GM11168 (cell line): Measurements from ENCODE around the gene CORT.
"Not testable (repeated sequence)": the region's sequence is repeated elsewhere in the genome, so short reads cannot be mapped to it uniquely, and the experiment has no call there.

Source experiments
- in situ Hi-C: fragments of 300-500 bp; cut with MboI; formaldehyde crosslinking; loops from one replicate; pipeline ENCODE4 v1.12.0; 2022; ENCODE audit warnings: low sequenced_read_pairs; ENCODE audit not compliant: unreplicated experiment

The CORT gene, protein sequence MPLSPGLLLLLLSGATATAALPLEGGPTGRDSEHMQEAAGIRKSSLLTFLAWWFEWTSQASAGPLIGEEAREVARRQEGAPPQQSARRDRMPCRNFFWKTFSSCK

DNA sequence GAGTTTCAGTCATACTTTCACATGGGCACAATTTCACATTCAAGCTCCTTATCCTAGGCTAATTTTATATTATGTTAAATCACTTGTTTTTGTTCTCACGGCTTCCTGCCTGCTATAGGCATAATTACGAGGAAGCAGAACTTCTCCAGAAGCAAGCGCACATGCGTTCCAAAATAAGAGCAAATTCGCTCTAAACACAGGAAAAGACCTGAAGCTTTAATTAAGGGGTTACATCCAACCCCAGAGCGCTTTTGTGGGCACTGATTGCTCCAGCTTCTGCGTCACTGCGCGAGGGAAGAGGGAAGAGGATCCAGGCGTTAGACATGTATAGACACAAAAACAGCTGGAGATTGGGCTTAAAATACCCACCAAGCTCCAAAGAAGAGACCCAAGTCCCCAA is at the start of gene CORT:
TSS of gene CORT (plus strand) at position 281 of the 400 bp plus-strand sequence. CDS start 193 bp downstream, outside the sequence.
- in situ Hi-C loops, result no loop called here

DNA sequence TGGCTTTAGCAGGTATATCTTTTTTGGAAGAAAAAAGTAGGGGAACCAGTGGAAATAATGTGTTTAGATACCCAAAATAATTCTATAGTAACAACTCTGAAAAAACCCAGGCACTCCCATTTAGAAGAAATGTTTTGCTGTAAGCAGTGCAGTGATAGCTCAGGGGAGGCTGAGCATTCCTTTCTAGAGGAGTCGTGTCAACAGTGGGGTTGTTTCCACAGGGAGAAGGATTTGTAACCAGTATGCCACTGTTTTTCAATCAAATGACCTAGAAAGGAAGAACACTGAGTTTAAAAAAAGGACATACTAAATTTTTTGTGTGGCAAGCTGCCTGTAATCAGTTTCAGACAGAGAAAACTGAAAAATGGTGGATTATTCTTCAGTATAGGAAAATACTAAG is 48.5 kb upstream of the CORT start:
- in situ Hi-C loops, result no loop called here

DNA sequence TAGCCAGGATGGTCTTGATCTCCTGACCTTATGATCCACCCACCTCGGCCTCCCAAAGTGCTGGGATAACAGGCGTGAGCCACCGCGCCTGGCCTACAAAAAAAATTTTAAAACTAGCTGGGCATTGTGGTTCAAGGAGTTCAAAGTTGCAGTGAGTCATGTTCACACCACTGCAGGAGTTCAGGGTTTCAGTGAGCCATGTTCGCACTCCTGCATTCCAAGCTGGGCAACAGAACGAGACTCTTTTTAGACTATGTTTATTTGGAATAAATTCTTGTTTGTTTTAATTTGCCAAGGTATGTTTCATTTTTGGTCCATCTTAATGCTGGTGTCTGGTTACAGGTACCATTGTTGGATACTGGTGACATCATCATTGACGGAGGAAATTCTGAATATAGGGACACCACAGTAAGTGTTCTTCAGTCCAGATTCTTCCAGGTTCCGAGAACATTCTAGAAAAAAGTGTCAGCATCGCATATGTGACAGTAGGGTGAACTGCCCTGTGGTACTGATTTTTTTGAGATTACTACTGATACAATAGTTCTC is 47.0 kb upstream of the CORT start:
- in situ Hi-C loops, result no loop called here

DNA sequence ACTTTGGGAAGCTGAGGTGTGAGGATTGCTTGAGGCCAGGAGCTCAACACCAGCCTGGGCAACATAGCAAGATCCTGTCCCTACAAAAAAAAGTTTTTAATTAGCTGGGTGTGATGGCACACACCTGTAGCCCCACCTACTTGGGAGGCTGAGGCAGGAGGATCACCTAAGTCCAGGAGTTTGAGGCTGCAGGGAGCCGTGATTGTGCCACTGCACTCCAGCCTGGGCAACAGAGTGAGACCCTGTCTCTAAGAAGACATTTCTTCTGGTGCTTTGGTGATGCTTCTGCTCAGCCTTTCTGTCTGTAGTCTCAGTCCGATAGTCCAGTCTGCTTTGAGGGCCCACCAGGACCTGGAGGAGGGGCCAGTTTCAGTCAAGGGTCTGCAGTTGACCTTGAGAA is 42.6 kb upstream of the CORT start:
- in situ Hi-C loops, result no loop called here

DNA sequence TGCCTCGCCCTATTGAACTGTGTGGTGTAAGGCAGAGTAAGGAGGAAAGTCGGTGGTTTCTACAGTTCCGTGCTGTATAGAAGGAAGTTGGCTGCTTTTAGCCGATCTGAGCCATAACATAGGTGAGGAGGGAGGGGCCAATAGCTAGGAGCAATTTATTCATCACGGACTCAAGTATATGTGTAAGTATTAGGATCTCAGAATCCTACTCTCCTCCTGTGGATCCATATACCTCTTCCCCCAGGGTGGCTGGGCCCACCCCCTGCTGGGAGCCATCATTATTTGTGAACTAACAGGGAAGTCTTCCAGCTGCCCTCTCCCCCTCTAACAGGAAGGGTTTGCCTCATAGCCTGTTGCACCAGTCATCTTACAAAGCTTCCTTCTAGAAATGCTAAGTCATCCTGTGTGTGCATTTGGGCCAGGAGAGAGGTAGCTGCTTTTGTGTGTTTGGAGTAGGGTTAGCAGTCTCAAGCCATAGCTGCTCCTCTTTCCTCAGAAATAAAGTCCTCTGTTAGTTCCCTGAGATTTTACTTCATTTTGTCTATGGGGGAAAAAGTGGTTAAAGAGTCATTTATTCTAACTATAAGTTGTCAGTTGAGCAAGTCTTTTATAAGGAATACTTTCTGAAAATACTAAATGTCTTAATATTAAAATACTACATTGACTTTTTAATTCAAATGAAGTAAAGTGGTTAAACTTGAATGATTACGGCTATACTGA is 34.5 kb upstream of the CORT start:
- in situ Hi-C loops, result no loop called here

DNA sequence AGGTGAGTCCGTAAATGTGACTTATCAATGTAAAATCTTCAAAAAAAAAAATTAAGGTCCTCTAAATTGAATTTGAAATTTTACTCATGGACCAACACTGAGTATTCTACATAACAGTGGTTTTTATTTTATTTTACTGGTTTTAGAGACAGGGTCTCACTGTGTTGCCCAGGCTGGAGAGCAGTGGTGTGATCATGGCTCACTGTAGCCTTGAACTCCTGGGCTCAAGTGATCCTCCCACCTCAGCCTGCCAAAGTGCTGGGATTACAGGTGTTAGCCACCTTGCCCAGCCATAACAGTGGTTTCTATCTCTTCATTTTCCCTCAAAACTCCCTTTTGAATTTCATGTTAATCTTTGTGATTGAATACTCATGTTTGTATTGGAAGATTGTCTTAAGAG is 33.9 kb upstream of the CORT start:
- in situ Hi-C loops, result not testable (repeated sequence)

DNA sequence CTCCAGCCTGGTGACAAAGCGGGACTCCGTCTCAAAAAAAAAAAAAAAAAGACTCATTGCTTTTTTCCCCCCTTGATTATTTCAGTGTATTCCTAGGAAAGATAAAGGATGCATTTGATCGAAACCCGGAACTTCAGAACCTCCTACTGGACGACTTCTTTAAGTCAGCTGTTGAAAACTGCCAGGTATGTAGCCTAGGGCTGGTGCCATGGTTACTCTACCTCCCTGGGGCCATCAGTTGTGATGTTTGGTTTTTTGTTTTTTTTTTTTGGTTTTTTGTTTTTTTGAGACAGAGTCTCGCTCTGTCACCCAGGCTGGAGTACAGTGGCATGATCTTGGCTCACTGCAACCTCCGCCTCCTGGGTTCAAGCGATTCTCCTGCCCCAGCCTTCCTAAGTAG is 31.1 kb upstream of the CORT start:
- in situ Hi-C loops, result not testable (repeated sequence)

DNA sequence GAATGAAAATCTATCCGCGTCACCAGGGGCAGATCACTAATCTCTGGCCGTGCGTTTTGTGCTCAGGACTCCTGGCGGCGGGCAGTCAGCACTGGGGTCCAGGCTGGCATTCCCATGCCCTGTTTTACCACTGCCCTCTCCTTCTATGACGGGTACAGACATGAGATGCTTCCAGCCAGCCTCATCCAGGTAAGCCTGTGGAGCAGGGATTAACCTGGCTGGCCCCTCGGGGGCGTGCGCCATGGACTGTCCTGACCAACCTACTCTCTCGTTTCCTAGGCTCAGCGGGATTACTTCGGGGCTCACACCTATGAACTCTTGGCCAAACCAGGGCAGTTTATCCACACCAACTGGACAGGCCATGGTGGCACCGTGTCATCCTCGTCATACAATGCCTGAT is 30.5 kb upstream of the CORT start:
- in situ Hi-C loops, result no loop called here

DNA sequence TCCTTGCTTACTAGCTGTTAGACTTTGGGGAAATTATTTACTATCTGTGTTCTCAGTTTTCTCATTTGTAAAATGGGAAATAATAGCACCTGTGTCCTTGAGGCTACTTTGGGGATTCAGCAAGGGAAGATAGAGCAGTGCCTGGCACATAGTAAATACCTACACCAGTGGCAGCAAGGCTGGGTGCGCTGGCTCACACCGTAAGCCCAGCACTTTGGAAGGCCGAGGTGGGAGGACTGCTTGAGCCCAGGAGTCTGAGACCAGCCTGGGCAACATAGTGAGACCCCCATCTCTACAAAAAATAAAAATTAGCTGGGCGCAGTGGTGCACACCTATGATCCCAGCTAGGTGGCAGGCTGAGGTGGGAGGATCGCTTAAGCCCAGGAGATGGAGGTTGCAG is 28.2 kb upstream of the CORT start:
- in situ Hi-C loops, result no loop called here

DNA sequence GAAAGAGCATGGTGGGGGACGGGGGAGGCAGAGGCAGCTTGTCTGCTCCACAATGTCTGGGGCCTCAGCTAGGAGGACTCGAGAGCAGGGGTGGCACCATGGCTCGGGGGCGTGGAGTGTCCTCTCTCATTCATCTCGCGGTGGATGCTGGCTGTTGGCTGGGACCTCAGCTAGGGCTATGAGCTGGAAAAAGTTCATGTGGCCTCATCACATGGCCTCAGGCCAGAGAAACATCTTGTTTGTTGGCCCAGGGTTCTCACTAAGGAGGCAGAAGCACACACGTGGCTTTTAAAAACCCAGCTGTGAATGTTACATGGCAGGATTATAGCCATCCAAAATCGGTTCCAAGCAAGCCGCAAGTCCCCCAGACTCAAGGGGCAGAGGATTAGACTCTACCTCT is 25.8 kb upstream of the CORT start:
- in situ Hi-C loops, result no loop called here

DNA sequence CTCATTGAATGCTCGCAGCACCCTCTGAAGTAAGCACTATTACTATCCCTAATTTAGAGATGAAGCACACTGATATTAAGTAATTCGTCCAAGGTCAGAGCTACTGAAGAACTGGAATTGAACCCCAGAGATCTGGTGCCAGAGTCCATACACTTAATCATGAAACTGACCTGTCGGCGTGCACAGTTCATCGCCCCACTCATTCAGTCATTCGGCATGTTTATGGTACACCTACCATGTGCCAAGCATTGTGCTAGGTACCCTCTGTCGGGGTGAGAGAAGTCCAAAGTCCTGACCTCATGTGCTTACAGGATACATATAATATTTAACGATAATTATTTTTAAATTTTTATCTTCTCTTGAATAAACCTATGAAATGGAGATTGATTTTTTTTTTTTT is 25.2 kb upstream of the CORT start:
- in situ Hi-C loops, result no loop called here

DNA sequence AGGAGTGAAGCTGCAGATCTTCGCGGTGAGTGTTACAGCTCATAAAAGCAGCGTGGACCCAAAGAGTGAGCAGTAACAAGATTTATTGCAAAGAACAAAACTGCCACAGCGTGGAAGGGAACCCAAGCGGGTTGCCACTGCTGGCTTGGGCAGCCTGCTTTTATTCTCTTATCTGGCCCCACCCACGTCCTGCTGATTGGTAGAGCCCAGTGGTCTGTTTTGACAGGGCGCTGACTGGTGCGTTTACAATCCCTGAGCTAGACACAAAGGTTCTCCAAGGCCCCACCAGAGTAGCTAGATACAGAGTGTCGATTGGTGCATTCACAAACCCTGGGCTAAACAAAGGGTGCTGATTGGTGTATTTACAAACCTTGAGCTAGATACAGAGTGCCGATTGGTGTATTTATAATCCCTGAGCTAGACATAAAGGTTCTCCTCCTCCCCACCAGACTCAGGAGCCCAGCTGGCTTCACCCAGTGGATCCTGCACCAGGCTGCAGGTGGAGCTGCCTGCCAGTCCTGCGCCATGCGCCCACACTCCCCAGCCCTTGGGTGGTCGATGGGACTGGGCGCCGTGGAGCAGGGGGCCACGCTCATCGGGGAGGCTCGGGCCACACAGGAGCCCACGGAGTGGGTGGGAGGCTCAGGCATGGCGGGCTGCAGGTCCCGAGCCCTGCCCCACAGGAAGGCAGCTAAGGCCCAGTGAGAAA is 23.9 kb upstream of the CORT start:
- in situ Hi-C loops, result not testable (repeated sequence)

DNA sequence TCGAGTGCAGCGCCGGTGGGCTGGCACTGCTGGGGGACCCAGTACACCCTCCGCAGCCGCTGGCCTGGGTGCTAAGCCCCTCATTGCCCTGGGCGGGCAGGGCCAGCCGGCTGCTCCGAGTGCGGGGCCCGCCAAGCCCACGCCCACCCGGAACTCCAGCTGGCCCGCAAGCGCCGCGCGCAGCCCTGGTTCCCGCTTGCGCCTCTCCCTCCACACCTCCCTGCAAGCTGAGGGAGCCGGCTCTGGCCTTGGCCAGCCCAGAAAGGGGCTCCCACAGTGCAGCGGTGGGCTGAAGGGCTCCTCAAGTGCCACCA is 23.3 kb upstream of the CORT start:
- in situ Hi-C loops, result not testable (repeated sequence)

DNA sequence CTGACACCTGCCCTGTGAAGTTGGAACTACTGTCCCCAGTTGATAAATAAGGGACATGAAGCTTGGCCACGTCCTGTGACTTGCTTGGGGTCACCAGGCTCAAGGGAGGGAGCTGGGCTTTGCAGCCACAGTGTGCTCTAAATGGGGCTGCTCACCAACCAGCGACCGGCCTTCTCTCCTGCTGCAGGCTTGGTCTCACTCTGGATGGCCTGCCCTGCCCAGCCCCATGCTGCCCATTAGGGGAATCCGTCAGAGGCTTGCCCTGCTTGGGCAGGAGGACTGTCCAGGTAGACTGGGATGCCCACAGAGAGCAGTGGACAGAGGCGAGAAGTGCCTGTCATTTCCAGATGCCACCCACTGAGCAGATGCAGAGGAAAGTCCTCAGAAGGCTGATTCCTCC is 20.8 kb upstream of the CORT start:
- in situ Hi-C loops, result no loop called here

DNA sequence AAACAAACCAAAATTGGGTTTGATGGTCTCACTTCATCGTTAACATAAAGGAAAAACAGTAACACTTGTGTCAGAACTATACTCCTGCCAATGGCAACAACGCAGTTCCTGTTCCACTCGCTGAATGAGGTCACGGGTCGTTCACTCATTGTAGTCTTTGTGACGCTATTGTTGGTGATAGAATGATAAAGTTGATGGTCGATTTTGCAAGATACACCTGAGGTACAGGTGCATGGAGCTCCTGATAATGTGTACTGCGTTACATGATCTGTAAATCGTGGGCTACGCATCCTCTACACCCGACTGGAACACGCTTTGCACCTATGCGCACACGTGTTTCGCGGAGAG is 20.0 kb upstream of the CORT start:
- in situ Hi-C loops, result loop anchor here (5.0 kb wide), 1 partner anchor 62 kb away; no protein-coding TSS in a partner anchor

DNA sequence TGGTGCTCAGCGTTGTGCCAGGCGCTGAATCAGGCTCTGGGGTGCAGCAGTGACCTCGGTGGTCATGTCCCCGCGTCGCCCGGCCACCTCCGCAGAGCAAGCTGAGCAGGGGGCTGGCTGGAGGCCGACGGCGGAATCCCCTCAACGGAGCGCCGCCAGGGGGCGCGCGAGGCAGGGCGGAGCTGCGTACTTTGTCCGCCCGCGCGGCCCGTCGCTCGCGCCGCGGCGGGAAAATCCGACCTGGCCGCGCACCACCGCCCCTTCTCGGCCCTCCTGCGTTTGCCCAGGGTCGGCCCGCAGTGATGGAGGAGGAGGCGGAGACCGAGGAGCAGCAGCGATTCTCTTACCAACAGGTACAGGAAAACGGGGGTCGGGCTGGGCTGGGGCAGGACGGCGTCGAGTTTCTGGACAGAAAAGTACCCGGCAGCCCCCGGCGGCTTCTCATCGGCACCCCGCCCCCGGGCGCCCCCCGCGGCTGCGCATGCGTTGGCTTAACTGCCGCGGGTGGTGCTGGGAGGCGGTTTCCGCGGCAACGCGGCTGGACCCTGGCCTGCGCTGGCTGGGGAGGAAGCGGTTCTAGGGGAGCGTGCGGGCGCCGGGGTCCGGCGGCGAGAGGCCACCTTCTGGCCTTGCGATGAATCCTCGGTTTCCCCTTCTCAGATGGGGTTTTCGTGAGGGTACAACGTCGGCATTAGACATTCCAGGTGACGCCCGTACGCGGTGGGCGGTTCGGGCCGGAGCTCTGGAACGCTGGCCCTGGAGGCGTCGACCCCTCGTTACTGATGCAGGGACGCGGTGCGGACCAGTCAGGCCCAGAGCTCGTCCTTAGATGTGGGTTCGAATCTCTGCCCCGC is 19.4 kb upstream of the CORT start, which contains the start of gene CENPS:
TSS of gene CENPS (plus strand) at position 218 of the 854 bp plus-strand sequence. CDS start at position 303, 85 bp downstream.
- in situ Hi-C loops, result loop anchor here (5.0 kb wide), 1 partner anchor 62 kb away; no protein-coding TSS in a partner anchor

DNA sequence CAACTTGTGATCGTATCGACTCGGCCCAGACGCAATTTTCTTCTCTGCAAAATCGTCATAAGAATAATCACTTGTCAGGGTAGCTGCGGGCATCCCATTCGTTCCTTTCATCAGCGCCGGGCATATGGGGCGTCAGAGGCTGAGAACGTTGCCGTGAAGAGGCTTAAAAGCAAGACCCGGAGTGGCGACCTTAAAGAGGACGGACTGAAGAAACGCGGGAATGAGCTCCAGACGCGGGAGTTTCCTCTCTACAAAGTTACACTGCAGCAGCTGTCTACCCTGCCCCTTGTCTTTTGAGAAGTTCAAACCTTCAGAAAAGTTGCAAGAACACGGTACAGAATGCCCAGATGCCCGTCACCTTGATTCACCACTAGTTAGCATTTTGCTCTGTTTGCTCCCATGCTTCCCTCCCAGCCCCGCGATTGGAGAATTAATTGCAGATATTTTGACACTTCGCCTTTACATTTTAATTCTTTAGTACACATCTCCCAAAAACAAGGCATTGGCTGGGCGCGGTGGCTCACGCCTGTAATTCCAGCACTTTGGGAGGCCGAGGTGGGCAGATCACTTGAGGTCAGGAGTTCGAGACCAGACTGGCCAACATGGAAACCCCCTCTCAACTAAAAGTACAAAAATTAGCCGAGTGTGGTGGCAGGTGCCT is 18.6 kb upstream of the CORT start:
- in situ Hi-C loops, result loop anchor here (5.0 kb wide), 1 partner anchor 61 kb away; no protein-coding TSS in a partner anchor

DNA sequence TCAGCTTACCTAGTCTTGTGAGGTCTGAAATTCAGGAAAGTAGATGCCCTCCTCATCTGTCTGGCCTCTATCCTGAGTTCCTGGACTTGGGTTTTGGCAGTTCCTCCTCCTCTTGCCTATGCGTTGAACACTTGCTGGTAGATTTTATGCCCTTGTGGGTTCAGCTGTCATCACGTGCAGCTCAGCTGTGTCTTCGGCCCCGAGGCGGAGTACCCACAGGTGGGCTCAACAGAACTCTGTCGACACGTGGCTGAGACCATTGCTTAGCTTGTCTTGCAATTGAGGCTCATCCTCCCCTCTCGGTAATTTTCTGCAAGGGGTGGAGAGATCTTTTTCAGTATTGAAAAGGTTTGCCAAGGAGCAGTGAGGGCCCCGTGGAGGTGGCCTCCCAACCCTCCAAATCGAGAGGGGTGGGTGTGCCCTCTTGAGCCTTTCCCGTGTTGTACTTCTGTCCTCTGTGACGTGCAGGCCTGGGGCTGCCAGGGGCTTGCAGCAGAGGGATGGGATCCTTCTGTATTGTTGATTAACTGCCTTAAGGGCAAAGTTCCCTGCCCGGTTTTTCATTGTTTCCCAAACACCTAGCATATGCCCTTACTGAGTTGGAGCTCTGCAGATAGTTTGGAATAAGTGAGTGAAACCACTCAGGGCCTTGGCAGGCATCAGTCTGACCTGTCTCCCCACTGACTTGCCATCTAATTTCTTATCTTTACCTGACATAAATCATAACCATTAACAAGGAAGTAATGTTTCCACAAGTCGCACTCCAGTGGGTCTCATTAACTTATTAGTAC is 16.7 kb upstream of the CORT start:
- in situ Hi-C loops, result loop anchor here (5.0 kb wide), 1 partner anchor 59 kb away; no protein-coding TSS in a partner anchor

DNA sequence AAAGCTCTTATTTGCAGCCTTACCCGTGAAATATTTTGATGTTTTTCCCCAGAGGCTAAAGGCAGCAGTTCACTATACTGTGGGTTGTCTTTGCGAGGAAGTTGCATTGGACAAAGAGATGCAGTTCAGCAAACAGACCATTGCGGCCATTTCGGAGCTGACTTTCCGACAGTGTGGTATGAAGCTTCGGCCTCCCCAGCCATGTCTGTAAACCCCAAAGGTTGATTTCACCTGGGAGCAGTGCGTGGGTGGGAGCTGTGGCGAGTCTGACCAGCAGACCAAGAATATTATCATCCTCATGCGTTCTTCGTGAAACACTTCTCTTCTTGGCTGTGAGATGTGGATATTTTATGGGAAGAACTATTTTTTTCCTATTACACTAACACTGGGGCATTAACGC is 16.0 kb upstream of the CORT start:
- in situ Hi-C loops, result loop anchor here (5.0 kb wide), 1 partner anchor 59 kb away; no protein-coding TSS in a partner anchor
